HepG2 (cell line): ENCODE measurements around the gene NOXO1. TPM values are rescaled to one million over a fixed set of nuclear protein-coding genes. Genes with fewer than 3 reads are reported as not detected.

Experiments used
- ARHGAP35 ChIP-seq: sonication (generic); formaldehyde crosslinking; IDR thresholded peaks from 2 replicates; pipeline ENCODE4 v1.9.0; 2022; ENCODE audit warnings: mild to moderate bottlenecking, inconsistent platforms, moderate library complexity, missing genetic modification reagents, borderline replicate concordance
- ARNT2 ChIP-seq: sonication (generic); formaldehyde crosslinking; IDR thresholded peaks from 2 replicates; pipeline ENCODE4 v1.8.0; 2022; ENCODE audit warnings: mild to moderate bottlenecking, low read depth, missing genetic modification reagents, moderate library complexity
- ATF7-NPFF ChIP-seq: sonication (generic); formaldehyde crosslinking; IDR thresholded peaks from 2 replicates; pipeline ENCODE4 v1.8.1; 2023; ENCODE audit warnings: mild to moderate bottlenecking, low read depth, missing genetic modification reagents, moderate library complexity
- HOMEZ ChIP-seq: IDR thresholded peaks from 2 replicates; pipeline ENCODE4 v1.6.1; 2016; ENCODE audit warnings: low read depth
- MIER2 ChIP-seq: IDR thresholded peaks from 2 replicates; pipeline ENCODE4 v1.6.1; 2016; ENCODE audit warnings: missing biosample characterization, missing genetic modification reagents
- NFIB ChIP-seq: sonication (generic); formaldehyde crosslinking; IDR thresholded peaks from 2 replicates; pipeline ENCODE4 v1.9.0; 2021; ENCODE audit warnings: missing genetic modification reagents, mild to moderate bottlenecking, borderline replicate concordance
- SIN3A ChIP-seq: IDR thresholded peaks from 2 replicates; pipeline ENCODE4 v1.6.1; 2011; ENCODE audit warnings: low read depth, mild to moderate bottlenecking, control low read depth, low read length, borderline replicate concordance
- TAF1 ChIP-seq: sonication (generic); formaldehyde crosslinking; IDR thresholded peaks from 2 replicates; pipeline ENCODE4 v1.4.0; 2020; ENCODE audit warnings: missing genetic modification reagents
- ZNF34 ChIP-seq: sonication (generic); formaldehyde crosslinking; IDR thresholded peaks from 2 replicates; pipeline ENCODE4 v1.4.0; 2020; ENCODE audit warnings: mild to moderate bottlenecking, missing genetic modification reagents, borderline replicate concordance
- ZNF687 ChIP-seq: sonication (generic); formaldehyde crosslinking; IDR thresholded peaks from 2 replicates; pipeline ENCODE4 v1.5.1; 2020; ENCODE audit warnings: mild to moderate bottlenecking, missing genetic modification reagents, moderate library complexity
- ZNF746 ChIP-seq: sonication (generic); formaldehyde crosslinking; IDR thresholded peaks from 2 replicates; pipeline ENCODE4 v1.8.0; 2022; ENCODE audit warnings: mild to moderate bottlenecking, missing genetic modification reagents
- ZNF772 ChIP-seq: sonication (generic); formaldehyde crosslinking; IDR thresholded peaks from 2 replicates; pipeline ENCODE4 v1.5.0; 2020; ENCODE audit warnings: mild to moderate bottlenecking, missing genetic modification reagents
- polyA plus RNA-seq, 8 experiments: library from polyadenylated mRNA; depleted of rRNA in 3 of 8; stranded (reverse) in 7 of 8; unstranded in 1 of 8; fragments of >200 nt; fragmentation: Illumina TruSeq in 4 of 8; extraction: Trizol in 4 of 8; gene quantifications; 2 replicates each; pipeline versions ENCODE4 v1.2.1 to v1.2.3, GENCODE V29; 2011 to 2016; ENCODE audit warnings: low read depth in 4 of 8, missing spikeins in 1 of 8, mixed read lengths in 1 of 8; ENCODE audit not compliant: insufficient read depth in 1 of 8
- total RNA-seq, 5 experiments: library from RNA; depleted of rRNA; stranded (reverse); fragments of >200 nt; fragmentation: Illumina TruSeq; extraction: Trizol; gene quantifications; 2 replicates each; pipeline ENCODE4 v1.2.3, GENCODE V29; 2016; ENCODE audit warnings: low read depth in 1 of 5
- TF ChIP-seq, protein P1 (sequence below): sonication (generic); formaldehyde crosslinking; IDR thresholded peaks from 2 replicates; pipeline ENCODE4 v1.4.0; 2020; ENCODE audit warnings: mild to moderate bottlenecking, missing genetic modification reagents
- TF ChIP-seq, protein P2 (sequence below): sonication (generic); IDR thresholded peaks from 2 replicates; pipeline ENCODE4 v1.6.1; 2016; ENCODE audit warnings: low read depth, borderline replicate concordance
- TF ChIP-seq, protein P3 (sequence below): sonication (generic); formaldehyde crosslinking; IDR thresholded peaks from 2 replicates; pipeline ENCODE4 v1.4.0; 2020; ENCODE audit warnings: missing genetic modification reagents

Gene NOXO1
- total and polyA plus RNA-seq, 2 of the 13 experiments (the other 11 are each of a cell fraction or from before 2014, with no cell fraction given): 0.69 to 1.4 TPM

- TF ChIP-seq, protein P1, sequence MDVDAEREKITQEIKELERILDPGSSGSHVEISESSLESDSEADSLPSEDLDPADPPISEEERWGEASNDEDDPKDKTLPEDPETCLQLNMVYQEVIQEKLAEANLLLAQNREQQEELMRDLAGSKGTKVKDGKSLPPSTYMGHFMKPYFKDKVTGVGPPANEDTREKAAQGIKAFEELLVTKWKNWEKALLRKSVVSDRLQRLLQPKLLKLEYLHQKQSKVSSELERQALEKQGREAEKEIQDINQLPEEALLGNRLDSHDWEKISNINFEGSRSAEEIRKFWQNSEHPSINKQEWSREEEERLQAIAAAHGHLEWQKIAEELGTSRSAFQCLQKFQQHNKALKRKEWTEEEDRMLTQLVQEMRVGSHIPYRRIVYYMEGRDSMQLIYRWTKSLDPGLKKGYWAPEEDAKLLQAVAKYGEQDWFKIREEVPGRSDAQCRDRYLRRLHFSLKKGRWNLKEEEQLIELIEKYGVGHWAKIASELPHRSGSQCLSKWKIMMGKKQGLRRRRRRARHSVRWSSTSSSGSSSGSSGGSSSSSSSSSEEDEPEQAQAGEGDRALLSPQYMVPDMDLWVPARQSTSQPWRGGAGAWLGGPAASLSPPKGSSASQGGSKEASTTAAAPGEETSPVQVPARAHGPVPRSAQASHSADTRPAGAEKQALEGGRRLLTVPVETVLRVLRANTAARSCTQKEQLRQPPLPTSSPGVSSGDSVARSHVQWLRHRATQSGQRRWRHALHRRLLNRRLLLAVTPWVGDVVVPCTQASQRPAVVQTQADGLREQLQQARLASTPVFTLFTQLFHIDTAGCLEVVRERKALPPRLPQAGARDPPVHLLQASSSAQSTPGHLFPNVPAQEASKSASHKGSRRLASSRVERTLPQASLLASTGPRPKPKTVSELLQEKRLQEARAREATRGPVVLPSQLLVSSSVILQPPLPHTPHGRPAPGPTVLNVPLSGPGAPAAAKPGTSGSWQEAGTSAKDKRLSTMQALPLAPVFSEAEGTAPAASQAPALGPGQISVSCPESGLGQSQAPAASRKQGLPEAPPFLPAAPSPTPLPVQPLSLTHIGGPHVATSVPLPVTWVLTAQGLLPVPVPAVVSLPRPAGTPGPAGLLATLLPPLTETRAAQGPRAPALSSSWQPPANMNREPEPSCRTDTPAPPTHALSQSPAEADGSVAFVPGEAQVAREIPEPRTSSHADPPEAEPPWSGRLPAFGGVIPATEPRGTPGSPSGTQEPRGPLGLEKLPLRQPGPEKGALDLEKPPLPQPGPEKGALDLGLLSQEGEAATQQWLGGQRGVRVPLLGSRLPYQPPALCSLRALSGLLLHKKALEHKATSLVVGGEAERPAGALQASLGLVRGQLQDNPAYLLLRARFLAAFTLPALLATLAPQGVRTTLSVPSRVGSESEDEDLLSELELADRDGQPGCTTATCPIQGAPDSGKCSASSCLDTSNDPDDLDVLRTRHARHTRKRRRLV (CRISPR knock-in tag): 0 out of 2 replicates have a peak, but pooled peaks have one; percentile 71
- TF ChIP-seq ZNF772 (CRISPR knock-in tag): peak; percentile 74; the same call in 1 of the 2 replicates
- TF ChIP-seq, protein P2, sequence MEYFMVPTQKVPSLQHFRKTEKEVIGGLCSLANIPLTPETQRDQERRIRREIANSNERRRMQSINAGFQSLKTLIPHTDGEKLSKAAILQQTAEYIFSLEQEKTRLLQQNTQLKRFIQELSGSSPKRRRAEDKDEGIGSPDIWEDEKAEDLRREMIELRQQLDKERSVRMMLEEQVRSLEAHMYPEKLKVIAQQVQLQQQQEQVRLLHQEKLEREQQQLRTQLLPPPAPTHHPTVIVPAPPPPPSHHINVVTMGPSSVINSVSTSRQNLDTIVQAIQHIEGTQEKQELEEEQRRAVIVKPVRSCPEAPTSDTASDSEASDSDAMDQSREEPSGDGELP: peak; percentile 51; the same call in 1 of the 2 replicates
- TF ChIP-seq ARHGAP35 (CRISPR knock-in tag): peak; percentile 93
- TF ChIP-seq ATF7-NPFF (CRISPR knock-in tag): peak; percentile 79
- peak; percentile 67 for TF ChIP-seq ZNF746 (CRISPR knock-in tag)
- TF ChIP-seq, protein P3, sequence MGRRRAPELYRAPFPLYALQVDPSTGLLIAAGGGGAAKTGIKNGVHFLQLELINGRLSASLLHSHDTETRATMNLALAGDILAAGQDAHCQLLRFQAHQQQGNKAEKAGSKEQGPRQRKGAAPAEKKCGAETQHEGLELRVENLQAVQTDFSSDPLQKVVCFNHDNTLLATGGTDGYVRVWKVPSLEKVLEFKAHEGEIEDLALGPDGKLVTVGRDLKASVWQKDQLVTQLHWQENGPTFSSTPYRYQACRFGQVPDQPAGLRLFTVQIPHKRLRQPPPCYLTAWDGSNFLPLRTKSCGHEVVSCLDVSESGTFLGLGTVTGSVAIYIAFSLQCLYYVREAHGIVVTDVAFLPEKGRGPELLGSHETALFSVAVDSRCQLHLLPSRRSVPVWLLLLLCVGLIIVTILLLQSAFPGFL: no peak
- TF ChIP-seq ZNF687 (CRISPR knock-in tag): peak; percentile 91
- peak; percentile 87; the same call in 1 of the 2 replicates for TF ChIP-seq ZNF34 (CRISPR knock-in tag)
- TF ChIP-seq NFIB (CRISPR knock-in tag): no peak
- TF ChIP-seq HOMEZ (CRISPR knock-in tag): peak; percentile 63; the same call in 1 of the 2 replicates
- TF ChIP-seq SIN3A: peak; percentile 89; the same call in 1 of the 2 replicates
- TF ChIP-seq ARNT2 (CRISPR knock-in tag): peak; percentile 91
- peak; percentile 91 for TF ChIP-seq TAF1 (CRISPR knock-in tag)
- TF ChIP-seq MIER2: 0 out of 2 replicates have a peak, but pooled peaks have one; percentile 51
These were observed 9.3 kb downstream of the NOXO1 start, which contains the start of gene TBL3 (continued) for GRCh38 chr16:1971796-1972489.
